IMR-90 (cell line): ENCODE data around the gene HS6ST3. TPM values are rescaled to one million over a fixed set of nuclear protein-coding genes. Genes with fewer than 3 reads are reported as not detected.

Experiments
- ATAC-seq: fragments of 200-7000 bp; cut with Tn5 transposase; 2 replicates; pipeline ENCODE4 v1.9.1; 2020; ENCODE audit warnings: low read depth, mild to moderate bottlenecking, moderate library complexity
- BruUV-seq: library from RNA; stranded (reverse); fragments of 400-500 nt; replicated peaks from 2 replicates; lab custom pipeline; 2021; lab: Mats Ljungman, UMichigan
- CTCF ChIA-PET: fragments of 300-600 bp; formaldehyde crosslinking; extraction: SDS; loops from one replicate; lab custom pipeline; 2021; ENCODE audit warnings: antibody characterized with exemption; lab: Yijun Ruan, JAX
- POLR2A ChIA-PET: fragments of 300-600 bp; sonication (Branson Sonifier 250); formaldehyde crosslinking; loops from one replicate; lab custom pipeline; 2022; ENCODE audit warnings: antibody characterized with exemption; ENCODE audit not compliant: unreplicated experiment; lab: Charles Lee
- DNase-seq: peaks from one replicate; pipeline ENCODE4 v3.0.0; 2013
- H2AFZ ChIP-seq: replicated peaks from 2 replicates; pipeline ENCODE3; 2013; ENCODE audit warnings: low read length, mild to moderate bottlenecking; ENCODE audit not compliant: poor library complexity
- H2AK5ac ChIP-seq: 2 replicates; pipeline ENCODE4 v1.6.1; 2013; ENCODE audit warnings: low read depth, low read length, inconsistent platforms
- H2AK9ac ChIP-seq: replicated peaks from 2 replicates; pipeline ENCODE3; 2013; ENCODE audit warnings: mild to moderate bottlenecking, low read depth, low read length, moderate library complexity; ENCODE audit not compliant: poor library complexity
- H2BK120ac ChIP-seq: 2 replicates; pipeline ENCODE4 v1.6.1; 2013; ENCODE audit warnings: low read depth, low read length, inconsistent platforms
- H2BK15ac ChIP-seq: 3 replicates; pipeline ENCODE4 v1.6.1; 2013; ENCODE audit warnings: low read depth, low read length, inconsistent platforms
- H2BK20ac ChIP-seq: 2 replicates; pipeline ENCODE4 v1.6.1; 2013; ENCODE audit warnings: low read depth, mild to moderate bottlenecking, inconsistent platforms, low read length, moderate library complexity
- H2BK5ac ChIP-seq: 2 replicates; pipeline ENCODE4 v1.6.1; 2013; ENCODE audit warnings: mild to moderate bottlenecking, low read depth, low read length, inconsistent platforms; ENCODE audit not compliant: poor library complexity, severe bottlenecking
- H3K14ac ChIP-seq: replicated peaks from 2 replicates; pipeline ENCODE4 v1.6.1; 2013; ENCODE audit warnings: low read depth, low read length, inconsistent platforms
- H3K18ac ChIP-seq: 2 replicates; pipeline ENCODE4 v1.6.1; 2013; ENCODE audit warnings: low read depth, low read length, control low read depth
- H3K23ac ChIP-seq: 2 replicates; pipeline ENCODE4 v1.6.1; 2013; ENCODE audit warnings: low read depth, low read length, inconsistent platforms
- H3K27ac ChIP-seq: 2 replicates; pipeline ENCODE4 v1.5.1; 2013; ENCODE audit warnings: mild to moderate bottlenecking, control low read depth, low read length; ENCODE audit not compliant: insufficient read depth
- H3K27me3 ChIP-seq: 2 replicates; pipeline ENCODE4 v1.6.1; 2013; ENCODE audit warnings: low read length; ENCODE audit not compliant: control insufficient read depth, insufficient read depth
- H3K36me3 ChIP-seq: 2 replicates; pipeline ENCODE4 v1.6.1; 2013; ENCODE audit warnings: low read length, mixed read lengths; ENCODE audit not compliant: control insufficient read depth, insufficient read depth
- H3K4ac ChIP-seq: 2 replicates; pipeline ENCODE4 v1.6.1; 2013; ENCODE audit warnings: low read depth, low read length, inconsistent platforms
- H3K4me1 ChIP-seq: 2 replicates; pipeline ENCODE4 v1.6.1; 2013; ENCODE audit warnings: low read length, mixed read lengths; ENCODE audit not compliant: control insufficient read depth, insufficient read depth
- H3K4me2 ChIP-seq: 2 replicates; pipeline ENCODE4 v1.6.1; 2013; ENCODE audit warnings: low read depth, mild to moderate bottlenecking, control low read depth, low read length, moderate library complexity
- H3K4me3 ChIP-seq: 2 replicates; pipeline ENCODE4 v1.5.1; 2013; ENCODE audit warnings: low read depth, mild to moderate bottlenecking, control low read depth, low read length, moderate library complexity; ENCODE audit not compliant: insufficient read depth
- H3K56ac ChIP-seq: 2 replicates; pipeline ENCODE4 v1.6.1; 2013; ENCODE audit warnings: low read length, inconsistent platforms; ENCODE audit not compliant: insufficient read depth; ENCODE audit errors: extremely low read depth
- H3K79me1 ChIP-seq, 2 experiments: 2 replicates each; pipeline ENCODE4 v1.6.1; 2013; ENCODE audit warnings: low read length in 2 of 2, inconsistent platforms in 1 of 2, low read depth in 1 of 2
- H3K9ac ChIP-seq: 2 replicates; pipeline ENCODE4 v1.6.1; 2013; ENCODE audit warnings: low read depth, low read length, control low read depth
- H3K9me1 ChIP-seq: 2 replicates; pipeline ENCODE4 v1.6.1; 2013; ENCODE audit warnings: low read length, inconsistent platforms; ENCODE audit not compliant: insufficient read depth
- H3K9me3 ChIP-seq: 2 replicates; pipeline ENCODE4 v1.6.1; 2013; ENCODE audit warnings: low read length; ENCODE audit not compliant: control insufficient read depth, insufficient read depth
- H4K20me1 ChIP-seq: 2 replicates; pipeline ENCODE4 v1.6.1; 2013; ENCODE audit warnings: low read length, inconsistent platforms; ENCODE audit not compliant: insufficient read depth
- H4K5ac ChIP-seq: 2 replicates; pipeline ENCODE4 v1.6.1; 2013; ENCODE audit warnings: mild to moderate bottlenecking, low read depth, low read length, control low read depth
- H4K8ac ChIP-seq, 2 experiments: 2 replicates each; pipeline ENCODE4 v1.6.1; 2013; ENCODE audit warnings: low read depth in 2 of 2, low read length in 2 of 2, control low read depth in 1 of 2, inconsistent platforms in 1 of 2
- H4K91ac ChIP-seq: 2 replicates; pipeline ENCODE4 v1.6.1; 2013; ENCODE audit warnings: low read depth, low read length, inconsistent platforms; ENCODE audit not compliant: insufficient read depth
- MXI1 ChIP-seq: IDR thresholded peaks from 2 replicates; pipeline ENCODE4 v1.6.1; 2012; ENCODE audit warnings: low read depth, mild to moderate bottlenecking, low read length, moderate library complexity, borderline replicate concordance
- NFE2L2 ChIP-seq: fragments of 150-350 bp; IDR thresholded peaks from 2 replicates; pipeline ENCODE4 v1.6.1; 2016; ENCODE audit warnings: low read depth, mild to moderate bottlenecking, low read length
- WGBS, 2 experiments: methylation state at CpG; one replicate each; pipeline versions ENCODE4 v1.1.5 to v1.1.7; 2013; ENCODE audit warnings: missing lambda C conversion rate in 2 of 2; ENCODE audit not compliant: insufficient read length in 1 of 2; ENCODE audit errors: extremely low coverage in 2 of 2; 5-methylcytosine and 5-hydroxymethylcytosine counted together
- dilution Hi-C: fragments of 300-500 bp; cut with HindIII; formaldehyde crosslinking; loops from one replicate; pipeline ENCODE4 v1.14.3; 2018; ENCODE audit warnings: low sequenced_read_pairs; ENCODE audit not compliant: unreplicated experiment
- in situ Hi-C: fragments of 300-500 bp; cut with MboI; formaldehyde crosslinking; loops from 3 replicates; pipeline ENCODE4 v1.14.3; 2019; ENCODE audit warnings: low sequenced_read_pairs, inconsistent platforms, mixed read lengths
- intact Hi-C: fragments of 100-400 bp; cut with micrococcal nuclease; formaldehyde crosslinking; loops from 2 replicates; pipeline ENCODE4 v1.10.0; 2022
- polyA plus RNA-seq, 3 experiments: library from polyadenylated mRNA; depleted of rRNA; stranded (reverse); fragments of >200 nt; gene quantifications; 2 replicates each; pipeline ENCODE4 v1.2.3, GENCODE V29; 2012; ENCODE audit warnings: low replicate concordance in 1 of 3
- total RNA-seq: library from RNA; depleted of rRNA; stranded (reverse); fragments of >200 nt; gene quantifications from 2 replicates; pipeline ENCODE4 v1.2.3, GENCODE V29; 2012
- TF ChIP-seq, protein P1 (sequence below): fragments of 150-350 bp; IDR thresholded peaks from 2 replicates; pipeline ENCODE4 v1.6.1; 2017; ENCODE audit warnings: mild to moderate bottlenecking, antibody characterized with exemption, low read length, low read depth
- TF ChIP-seq, protein P2 (sequence below): conservative IDR thresholded peaks from 2 replicates; pipeline ENCODE4 v1.5.1; 2012; ENCODE audit warnings: mild to moderate bottlenecking, low read depth, low read length, improper control_type of control experiment

HS6ST3 gene
- total and polyA plus RNA-seq, 2 of the 4 experiments (the other 2 are of a cell fraction) = not detected

DNA sequence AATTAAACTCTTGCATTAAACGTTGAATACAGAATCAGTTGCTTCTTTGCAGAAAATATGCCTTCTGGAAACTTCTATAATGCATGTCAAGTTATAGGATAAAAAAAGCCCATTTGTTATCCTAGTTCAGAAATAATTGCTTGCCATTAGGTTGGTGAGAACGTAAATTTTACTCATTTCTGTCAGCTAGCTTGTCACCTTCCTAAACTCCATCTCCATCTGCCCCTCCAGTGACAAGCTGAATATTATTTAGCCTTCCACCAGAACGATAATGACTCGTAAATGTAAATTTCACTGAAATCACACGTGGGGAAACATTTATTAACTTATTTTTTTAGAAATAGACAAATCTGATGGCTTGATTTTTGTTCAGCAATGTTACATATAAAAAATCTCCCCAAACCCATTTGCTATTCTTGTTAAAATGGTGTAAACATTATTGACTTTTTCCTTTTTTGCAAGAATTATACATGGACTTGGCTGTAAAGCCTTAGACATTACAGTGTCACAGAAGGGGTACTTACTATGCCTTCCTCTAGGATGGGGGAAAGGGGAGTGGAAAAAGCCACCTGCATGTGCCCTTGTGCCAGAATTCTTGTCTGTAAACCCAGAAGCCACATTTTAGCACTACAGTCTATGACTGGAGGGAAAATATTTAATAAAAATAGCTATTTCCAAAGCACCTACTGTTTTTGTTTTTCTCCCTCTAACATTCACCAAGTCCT lies 577.5 kb downstream of the HS6ST3 start:
- no peak overlapping the region for H2BK120ac ChIP-seq
- H3K79me1 ChIP-seq = no peaks in the 10 kb centered on the region
- no peak overlapping the region for H2AK9ac ChIP-seq
- no peak overlapping the region for H3K4ac ChIP-seq
- H3K23ac ChIP-seq = no peak overlapping the region
- H4K8ac ChIP-seq = no peak overlapping the region
- H3K9me3 ChIP-seq = peaks cover 8% of the 10 kb centered on the region
- intact Hi-C loops (no loop called here), in situ Hi-C loops (no loop called here), dilution Hi-C loops (no loop called here)
- H2AFZ ChIP-seq = no peak overlapping the region
- no peak overlapping the region for H3K9ac ChIP-seq
- H3K9me1 ChIP-seq = no peaks in the 10 kb centered on the region
- H2BK20ac ChIP-seq = no peak overlapping the region
- no peak overlapping the region for H2BK5ac ChIP-seq
- no peaks in the 10 kb centered on the region for H3K27me3 ChIP-seq
- H3K18ac ChIP-seq = no peak overlapping the region
- no peak overlapping the region for H4K5ac ChIP-seq
- BruUV-seq = no TSS peak
- no peaks in the 10 kb centered on the region for H4K20me1 ChIP-seq
- no peak overlapping the region for H3K4me3 ChIP-seq
- no peak overlapping the region for H4K91ac ChIP-seq
- H3K4me2 ChIP-seq = no peak overlapping the region
- H3K56ac ChIP-seq = no peak overlapping the region
- no peak for TF ChIP-seq MXI1
- TF ChIP-seq, protein P1, sequence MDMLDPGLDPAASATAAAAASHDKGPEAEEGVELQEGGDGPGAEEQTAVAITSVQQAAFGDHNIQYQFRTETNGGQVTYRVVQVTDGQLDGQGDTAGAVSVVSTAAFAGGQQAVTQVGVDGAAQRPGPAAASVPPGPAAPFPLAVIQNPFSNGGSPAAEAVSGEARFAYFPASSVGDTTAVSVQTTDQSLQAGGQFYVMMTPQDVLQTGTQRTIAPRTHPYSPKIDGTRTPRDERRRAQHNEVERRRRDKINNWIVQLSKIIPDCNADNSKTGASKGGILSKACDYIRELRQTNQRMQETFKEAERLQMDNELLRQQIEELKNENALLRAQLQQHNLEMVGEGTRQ = no peak
- TF ChIP-seq, protein P2, sequence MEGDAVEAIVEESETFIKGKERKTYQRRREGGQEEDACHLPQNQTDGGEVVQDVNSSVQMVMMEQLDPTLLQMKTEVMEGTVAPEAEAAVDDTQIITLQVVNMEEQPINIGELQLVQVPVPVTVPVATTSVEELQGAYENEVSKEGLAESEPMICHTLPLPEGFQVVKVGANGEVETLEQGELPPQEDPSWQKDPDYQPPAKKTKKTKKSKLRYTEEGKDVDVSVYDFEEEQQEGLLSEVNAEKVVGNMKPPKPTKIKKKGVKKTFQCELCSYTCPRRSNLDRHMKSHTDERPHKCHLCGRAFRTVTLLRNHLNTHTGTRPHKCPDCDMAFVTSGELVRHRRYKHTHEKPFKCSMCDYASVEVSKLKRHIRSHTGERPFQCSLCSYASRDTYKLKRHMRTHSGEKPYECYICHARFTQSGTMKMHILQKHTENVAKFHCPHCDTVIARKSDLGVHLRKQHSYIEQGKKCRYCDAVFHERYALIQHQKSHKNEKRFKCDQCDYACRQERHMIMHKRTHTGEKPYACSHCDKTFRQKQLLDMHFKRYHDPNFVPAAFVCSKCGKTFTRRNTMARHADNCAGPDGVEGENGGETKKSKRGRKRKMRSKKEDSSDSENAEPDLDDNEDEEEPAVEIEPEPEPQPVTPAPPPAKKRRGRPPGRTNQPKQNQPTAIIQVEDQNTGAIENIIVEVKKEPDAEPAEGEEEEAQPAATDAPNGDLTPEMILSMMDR = no peak
- TF ChIP-seq NFE2L2 = no peak
- no peak overlapping the region for H3K27ac ChIP-seq
- WGBS, 2 experiments = no CpG with 5 or more reads among the region's 5 CpGs
- no peak overlapping the region for H3K14ac ChIP-seq
- DNase-seq = no peak
- no peaks in the 10 kb centered on the region for H3K4me1 ChIP-seq
- POLR2A ChIA-PET = no interaction called here
- no peak for ATAC-seq
- CTCF ChIA-PET = no interaction called here
- H2BK15ac ChIP-seq = no peak overlapping the region
- no peak overlapping the region for H2AK5ac ChIP-seq
- H3K36me3 ChIP-seq = no peaks in the 10 kb centered on the region
